NB4 (cell line): Measurements from ENCODE around the gene NDST1.

Experiments
- CTCF ChIP-seq: IDR thresholded peaks from one replicate; pipeline ENCODE4 v1.5.1; 2012; ENCODE audit warnings: low read depth, low read length
- POLR2A ChIP-seq: IDR thresholded peaks from 2 replicates; pipeline ENCODE4 v1.6.1; 2011; ENCODE audit warnings: mild to moderate bottlenecking; ENCODE audit not compliant: insufficient read length; ENCODE audit errors: extremely low read depth

- no peak for TF ChIP-seq CTCF
- no peak for TF ChIP-seq POLR2A
These were observed 17.6 kb upstream of the NDST1 start for GRCh38 chr5:150490296-150490669.
